Hypothalamus (tissue), 51 donors: ENCODE results near the gene USP40.
A peak's percentile ranks its signal among the peaks of the same experiment; 100 is the strongest.

Source experiments
- DNase-seq, 51 donors: peaks; one replicate each; lab custom pipeline; 2025; lab: John Stamatoyannopoulos, UW

USP40 gene

GRCh38 chr2:233498126-233498525, 68.5 kb downstream of the USP40 start:
- no peak for DNase-seq

- no peak for DNase-seq
Observed at GRCh38 chr2:233497692-233498091, 68.9 kb downstream of the USP40 start.

- DNase-seq = no peak
Observed at GRCh38 chr2:233495503-233496496, 70.8 kb downstream of the USP40 start.

DNA sequence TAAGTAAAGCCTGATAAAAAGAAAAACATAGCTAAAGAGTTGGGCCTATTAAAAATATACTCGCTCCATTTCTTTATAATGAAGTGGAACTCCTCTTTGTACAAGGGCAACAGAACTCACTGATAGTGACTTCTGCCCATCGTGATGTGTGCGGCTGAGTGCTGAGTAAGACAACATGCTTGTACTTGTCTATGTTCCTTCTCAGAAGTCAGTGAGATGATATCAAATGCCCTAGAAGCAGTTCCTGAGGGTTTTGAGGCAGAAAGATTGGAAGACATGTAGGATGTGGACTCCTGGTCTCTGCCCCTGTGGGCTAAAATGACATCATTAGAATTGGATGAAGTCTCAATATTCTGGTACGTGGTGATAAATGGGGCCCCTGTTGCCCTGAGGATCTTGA, 73.8 kb downstream of the USP40 start:
- no peak for DNase-seq

DNA sequence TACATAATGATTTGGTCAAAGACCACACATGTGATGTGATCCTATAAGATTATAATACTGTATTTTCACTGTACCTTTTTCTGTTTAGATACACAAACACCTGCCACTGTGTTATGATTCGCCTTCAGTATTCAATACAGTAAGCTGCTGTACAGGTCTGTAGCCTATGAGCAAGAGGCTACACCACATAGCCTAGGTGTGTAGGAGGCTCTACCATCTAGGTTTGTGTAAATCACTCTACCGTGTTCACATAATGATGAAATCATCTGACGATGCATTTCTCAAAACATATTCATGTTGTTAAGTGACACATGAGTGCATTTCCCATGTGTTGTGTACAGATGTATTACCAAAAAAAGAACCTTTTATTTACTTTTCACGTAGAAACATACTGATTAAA, 74.5 kb downstream of the USP40 start:
- no peak for DNase-seq

DNA sequence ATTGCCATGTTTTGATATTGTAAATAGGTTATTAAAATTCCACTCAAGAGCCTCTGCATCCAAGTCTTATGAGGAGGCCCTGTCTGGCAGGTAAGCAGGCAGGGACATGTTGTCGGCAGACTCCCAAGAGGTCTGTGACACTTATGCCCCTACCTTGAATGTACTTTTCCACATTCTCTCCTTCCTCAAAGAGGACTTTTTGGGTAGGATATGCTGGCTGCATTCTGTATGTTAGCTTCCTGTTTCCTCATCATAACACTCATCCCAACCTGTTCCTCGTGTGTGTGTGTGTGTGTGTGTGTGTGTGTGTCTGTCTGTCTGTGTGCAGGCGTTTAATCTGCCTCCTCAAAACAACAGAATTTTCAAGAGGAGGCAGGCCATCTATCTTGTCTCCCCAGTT, 75.3 kb downstream of the USP40 start:
- DNase-seq = no peak

DNA sequence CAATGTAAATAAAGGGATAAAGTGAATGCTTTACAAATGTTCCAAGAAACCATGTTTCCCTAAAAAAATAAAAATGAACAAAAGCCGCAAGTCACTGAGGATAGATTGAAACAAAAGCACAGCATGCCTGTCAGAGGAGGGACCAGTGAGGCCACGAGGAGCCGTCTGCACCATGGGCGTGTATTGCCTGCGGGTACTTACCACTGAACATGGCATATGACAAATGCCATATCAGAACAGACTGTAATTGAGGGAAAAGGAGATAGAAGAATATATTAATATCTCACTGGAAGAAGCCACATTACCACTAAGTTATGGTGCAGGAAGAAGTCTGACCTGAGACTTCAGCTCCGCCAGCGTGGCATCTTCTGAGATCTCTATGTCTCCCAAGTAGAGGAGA, 75.8 kb downstream of the USP40 start:
- no peak for DNase-seq

GRCh38 chr2:233489666-233490065, 76.9 kb downstream of the USP40 start:
- peak in 13 of 51 donors; percentile 17 to 69 (median 46) for DNase-seq

DNA sequence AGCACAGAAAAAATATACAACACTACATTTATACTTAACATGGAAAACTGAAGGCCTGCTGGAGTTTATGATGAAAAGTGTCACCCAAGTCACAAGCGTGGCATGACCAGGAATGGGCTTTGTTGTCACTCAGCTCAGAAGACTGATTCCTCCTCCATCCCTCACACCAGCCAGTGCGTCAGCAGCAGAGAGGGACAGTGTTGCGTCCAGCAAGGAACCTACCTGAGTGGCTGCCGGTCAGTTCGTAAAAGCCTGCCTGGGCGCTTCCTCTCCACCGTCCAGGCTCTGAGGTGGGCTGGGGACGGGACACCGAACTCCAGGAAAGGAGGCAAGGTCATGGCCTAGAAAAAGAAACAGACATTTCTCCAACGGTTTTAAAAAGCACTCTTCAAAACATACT, 77.4 kb downstream of the USP40 start:
- no peak for DNase-seq

- no peak for DNase-seq
Observed at GRCh38 chr2:233487748-233488345, 78.7 kb downstream of the USP40 start.

DNA sequence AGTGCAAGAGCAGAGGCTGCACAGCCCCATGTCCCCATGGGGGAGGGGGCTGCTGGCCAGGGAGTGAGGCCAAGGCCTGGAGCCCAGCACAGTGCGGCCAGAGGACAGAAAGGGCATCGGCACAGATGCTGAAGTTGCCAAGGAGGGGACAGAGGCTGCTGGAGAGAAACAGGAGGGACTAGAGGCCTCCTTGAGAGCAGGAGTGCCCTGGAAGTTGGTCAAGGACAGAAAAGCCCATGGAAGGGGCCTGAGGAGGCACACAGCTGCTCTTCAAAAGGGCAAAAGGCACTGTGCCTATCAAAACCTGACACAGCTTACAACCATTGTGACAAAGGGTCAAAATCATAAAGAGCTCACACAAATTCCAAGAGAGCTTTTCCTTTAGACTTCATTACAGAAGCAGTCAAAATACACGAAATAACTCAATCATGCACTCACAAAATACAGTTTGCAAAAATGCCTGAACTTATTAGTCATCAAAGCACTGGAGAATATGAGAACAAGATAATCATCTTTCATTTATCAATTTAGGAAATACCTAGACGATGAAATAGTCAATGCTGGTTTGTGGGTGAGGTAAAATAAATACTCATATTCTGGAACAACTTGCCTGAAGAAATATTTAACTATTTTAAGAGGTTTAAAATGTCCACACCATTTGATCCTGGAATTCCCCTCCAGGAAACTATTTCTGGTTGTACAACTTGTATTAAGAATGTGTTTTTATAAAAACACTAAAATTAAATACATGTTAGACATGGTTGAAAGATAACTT, 79.6 kb downstream of the USP40 start:
- DNase-seq = no peak

DNA sequence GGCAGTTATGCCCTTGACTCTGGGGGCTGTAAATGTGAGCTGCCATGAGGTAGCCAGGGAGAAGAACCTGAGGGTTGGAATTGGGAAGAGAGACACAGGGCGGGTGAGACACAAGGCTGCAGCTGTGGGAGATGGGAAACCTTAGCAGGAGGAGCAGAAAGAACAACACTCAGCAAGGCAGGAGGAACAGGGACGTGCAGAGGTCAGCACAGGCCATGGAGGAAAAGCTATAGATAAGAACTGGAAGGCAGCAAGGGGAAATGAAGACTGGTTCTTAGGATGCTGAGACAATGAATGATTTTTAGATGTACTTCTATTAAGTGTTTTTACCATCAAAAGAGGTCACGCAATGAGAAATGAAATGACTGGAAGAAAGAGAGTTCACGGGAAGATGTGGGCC, 80.2 kb downstream of the USP40 start:
- DNase-seq = no peak

DNA sequence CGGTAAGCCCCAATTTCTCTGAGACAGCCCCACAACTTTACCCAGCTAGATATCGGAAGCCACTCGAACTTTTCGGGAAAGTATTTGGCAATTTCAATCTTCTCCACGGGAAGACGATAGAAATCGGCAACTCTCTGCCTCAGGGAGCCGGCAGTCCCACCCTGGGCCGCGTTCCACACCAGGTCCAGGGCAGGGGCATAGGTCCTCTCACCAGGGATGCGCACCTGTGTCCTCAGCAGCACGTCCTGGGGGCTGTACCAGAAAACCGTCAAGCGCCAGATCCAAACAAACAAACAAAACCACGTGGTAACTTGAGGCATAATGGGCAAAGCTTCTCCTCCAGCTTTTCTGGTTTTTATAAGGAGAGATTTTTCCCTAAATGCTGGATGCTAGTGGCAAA, 80.9 kb downstream of the USP40 start:
- DNase-seq = no peak

DNA sequence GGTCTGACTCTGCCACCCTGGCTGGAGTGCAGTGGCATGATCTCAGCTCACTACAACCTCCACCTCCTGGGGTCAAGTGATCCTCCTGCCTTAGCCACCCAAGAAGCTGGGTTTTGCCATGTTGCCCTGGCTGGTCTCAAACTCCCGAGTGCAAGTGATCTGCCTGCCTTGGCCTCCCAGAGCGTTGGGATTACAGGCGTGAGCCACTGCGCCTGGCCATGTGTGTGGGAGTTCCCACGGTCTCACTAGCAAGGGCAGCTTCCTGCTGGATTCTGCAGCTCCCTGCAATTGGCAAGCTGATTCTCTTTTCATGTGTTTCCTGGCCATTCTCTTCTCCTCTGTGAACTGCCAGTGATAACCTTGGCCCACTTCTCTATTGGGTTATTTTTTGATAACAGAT, 84.0 kb downstream of the USP40 start:
- DNase-seq = no peak

DNA sequence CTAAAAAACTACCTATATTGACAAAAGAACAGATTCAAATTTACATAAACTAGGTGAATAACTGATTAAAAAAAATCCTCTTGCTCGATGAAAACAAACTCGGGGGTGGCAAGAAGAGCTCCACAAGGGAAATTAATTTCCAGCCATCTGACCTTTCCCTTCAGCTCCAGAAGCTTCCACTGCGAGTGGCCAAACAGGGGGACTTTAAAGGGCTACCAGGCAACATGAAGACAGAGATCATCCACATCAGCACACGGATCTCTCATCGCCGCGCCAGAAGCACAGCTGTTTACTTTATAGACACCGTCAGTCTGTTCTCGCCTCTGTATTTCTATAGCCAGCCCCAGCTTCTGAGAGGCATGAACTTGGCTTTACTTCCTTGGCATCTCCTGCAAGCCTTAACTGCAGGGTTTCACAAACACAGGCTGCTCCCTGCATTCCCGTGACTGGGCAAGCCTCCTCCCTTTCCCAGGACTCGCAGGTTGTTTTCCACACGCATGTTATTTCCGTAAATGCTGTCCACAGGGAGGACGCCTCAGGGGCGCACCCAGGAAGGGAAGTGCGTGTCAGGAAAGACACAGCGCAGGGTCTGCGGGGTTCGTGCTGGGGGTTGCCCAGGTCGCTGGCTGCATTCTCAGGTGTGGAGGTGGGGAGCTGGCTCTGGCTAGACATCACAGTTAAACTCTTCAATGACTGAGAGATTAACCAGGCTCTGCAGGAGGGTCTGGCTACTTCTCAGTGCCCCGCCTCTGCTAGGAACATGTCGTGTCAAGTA, 85.0 kb downstream of the USP40 start:
- no peak for DNase-seq

GRCh38 chr2:233480490-233481202, 85.9 kb downstream of the USP40 start:
- DNase-seq = peak in 9 of 51 donors; percentile 22 to 42 (median 32)

- no peak for DNase-seq
Observed at GRCh38 chr2:233479616-233480489, 86.7 kb downstream of the USP40 start.

GRCh38 chr2:233477548-233478433, 88.8 kb downstream of the USP40 start:
- DNase-seq = no peak
